Fibroblast of the aortic adventitia (primary cell): ENCODE data around the gene LELP1. TPM values are rescaled to one million over a fixed set of nuclear protein-coding genes. Genes with fewer than 3 reads are reported as not detected.
"Not testable (repeated sequence)": the region's sequence is repeated elsewhere in the genome, so short reads cannot be mapped to it uniquely, and the experiment has no call there.

Experiments
- DNase-seq: peaks from one replicate; pipeline ENCODE4 v3.0.0-alpha.2; 2010; ENCODE audit warnings: low read depth
- H3K4me3 ChIP-seq: 2 replicates; pipeline ENCODE4 v1.5.1; 2011; ENCODE audit warnings: low read depth, mild to moderate bottlenecking, control low read depth, low read length, moderate library complexity
- CTCF ChIP-seq: IDR thresholded peaks from 2 replicates; pipeline ENCODE4 v1.5.1; 2011; ENCODE audit warnings: mild to moderate bottlenecking, low read length, control low read depth, inconsistent platforms; ENCODE audit not compliant: insufficient read depth
- total RNA-seq: library from RNA; depleted of rRNA; stranded (reverse); fragments of >200 nt; gene quantifications from 2 replicates; pipeline ENCODE4 v1.2.3, GENCODE V29; 2012; ENCODE audit warnings: low replicate concordance

LELP1 gene
- total RNA-seq, 1 donor = not detected

- TF ChIP-seq CTCF = no peak
- H3K4me3 ChIP-seq = no peak overlapping the region
- DNase-seq = no peak
Measured at GRCh38 chr1:153227810-153228209, 24.6 kb downstream of the LELP1 start.

- DNase-seq = no peak
- H3K4me3 ChIP-seq = no peak overlapping the region
- no peak for TF ChIP-seq CTCF
Measured at GRCh38 chr1:153228491-153228890, 25.3 kb downstream of the LELP1 start.

- TF ChIP-seq CTCF = peak; percentile 35
- not testable (repeated sequence) for DNase-seq, H3K4me3 ChIP-seq
Measured at GRCh38 chr1:153229076-153229829, 26.0 kb downstream of the LELP1 start.

DNA sequence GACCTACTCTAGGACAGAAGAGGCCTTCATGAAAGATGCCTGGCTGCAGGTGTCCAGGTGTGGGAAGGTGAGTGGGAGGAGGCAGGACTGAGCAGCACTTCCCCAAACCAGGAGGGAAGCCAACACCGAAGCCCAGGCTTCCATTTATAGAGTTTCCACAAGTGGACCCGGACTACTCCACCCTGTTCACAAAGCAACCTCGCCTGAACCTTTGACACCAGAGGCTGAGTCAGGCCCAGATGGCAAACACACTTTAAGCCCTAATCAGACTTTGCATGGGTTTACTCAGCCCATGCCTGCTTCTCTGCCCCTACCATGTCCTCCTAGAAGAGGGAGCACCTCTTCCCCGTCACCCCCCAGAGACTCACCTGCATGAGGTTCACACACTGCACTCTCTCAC is 28.1 kb downstream of the LELP1 start:
- H3K4me3 ChIP-seq = no peak overlapping the region
- no peak for TF ChIP-seq CTCF
- no peak for DNase-seq

- no peak overlapping the region for H3K4me3 ChIP-seq
- TF ChIP-seq CTCF = no peak
- DNase-seq = no peak
Measured at GRCh38 chr1:153231785-153232184, 28.6 kb downstream of the LELP1 start.

- no peak for TF ChIP-seq CTCF
- DNase-seq = no peak
- H3K4me3 ChIP-seq = no peak overlapping the region
Measured at GRCh38 chr1:153232553-153232952, 29.3 kb downstream of the LELP1 start.

- no peak for DNase-seq
- no peak overlapping the region for H3K4me3 ChIP-seq
- no peak for TF ChIP-seq CTCF
Measured at GRCh38 chr1:153233448-153233847, 30.2 kb downstream of the LELP1 start.
